DMS79 treated with DMSO at 0.1 percent for 48 hours (cell line): Measurements from ENCODE around the gene TMTC1.

Experiments used
- DNase-seq: peaks from one replicate; lab custom pipeline; 2025; lab: John Stamatoyannopoulos, UW

TMTC1 gene

DNA sequence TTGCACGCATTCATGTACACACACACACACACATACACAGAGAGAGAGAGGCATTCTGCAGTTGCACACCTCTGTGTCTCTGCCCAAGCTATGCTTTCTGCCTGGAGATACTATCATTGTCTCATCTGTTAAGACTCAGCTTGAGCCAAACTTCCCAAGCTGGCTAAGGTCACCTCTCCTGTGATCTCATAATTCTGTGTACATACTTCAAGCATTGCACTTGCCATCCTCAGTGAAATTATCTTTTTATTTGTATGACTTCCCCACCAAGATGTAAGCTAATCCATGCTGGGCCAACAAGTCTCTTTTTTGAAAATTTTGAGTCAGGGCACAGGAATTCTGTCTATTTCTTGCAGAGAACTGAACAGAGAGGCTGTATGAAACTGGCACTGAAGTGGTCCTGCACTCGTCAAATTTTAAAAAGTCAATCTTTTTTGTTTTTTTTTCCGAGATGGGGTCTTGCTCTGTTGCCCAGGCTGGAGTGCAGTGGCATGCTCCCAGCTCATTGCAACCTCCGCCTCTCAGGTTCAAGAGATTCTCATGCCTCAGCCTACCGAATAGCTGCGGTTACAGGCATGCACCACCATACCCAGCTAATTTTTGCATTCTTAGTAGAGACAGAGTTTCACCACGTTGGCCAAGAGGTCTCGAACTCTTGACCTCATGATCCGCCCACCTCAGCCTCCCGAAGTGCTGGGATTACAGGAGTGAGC, 44.3 kb downstream of the TMTC1 start:
- DNase-seq: no peak

DNA sequence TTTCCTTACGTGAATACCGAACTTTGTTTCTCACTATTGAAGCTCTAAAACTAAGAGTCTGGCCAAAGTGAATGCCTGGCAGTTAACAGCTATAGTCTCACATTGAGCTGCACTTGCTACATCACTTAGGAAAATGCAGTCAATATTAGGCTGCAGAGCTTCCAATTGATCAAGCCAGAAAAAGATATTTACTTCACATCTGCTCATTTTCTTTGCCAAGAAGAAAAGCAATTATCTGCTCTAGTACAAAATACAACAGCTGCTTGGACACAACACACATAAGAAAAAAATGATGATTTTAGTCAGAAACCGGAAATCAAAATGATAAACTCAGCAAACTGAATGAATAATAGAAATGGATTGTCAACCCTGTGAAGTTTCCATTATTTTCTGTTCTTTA, 45.4 kb downstream of the TMTC1 start:
- no peak for DNase-seq

DNA sequence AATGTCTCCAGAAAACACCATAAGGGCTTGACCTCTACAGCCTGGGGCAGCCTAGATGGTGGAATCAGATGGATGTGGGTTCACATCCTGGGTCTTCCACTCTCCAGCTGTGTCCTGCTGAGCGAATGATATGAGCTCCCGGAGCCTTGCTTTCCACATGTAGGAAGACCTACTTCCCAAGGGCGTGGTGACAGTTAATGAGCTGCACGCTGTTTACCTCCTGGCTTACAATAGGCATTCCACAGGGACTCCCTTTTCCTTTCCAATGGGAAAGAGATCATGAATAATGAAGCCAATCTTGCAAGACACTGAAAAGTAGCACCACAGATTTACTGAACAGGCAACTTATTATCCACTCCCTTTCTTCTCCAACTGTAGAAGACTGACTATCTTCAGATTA, 46.1 kb downstream of the TMTC1 start:
- DNase-seq: no peak

DNA sequence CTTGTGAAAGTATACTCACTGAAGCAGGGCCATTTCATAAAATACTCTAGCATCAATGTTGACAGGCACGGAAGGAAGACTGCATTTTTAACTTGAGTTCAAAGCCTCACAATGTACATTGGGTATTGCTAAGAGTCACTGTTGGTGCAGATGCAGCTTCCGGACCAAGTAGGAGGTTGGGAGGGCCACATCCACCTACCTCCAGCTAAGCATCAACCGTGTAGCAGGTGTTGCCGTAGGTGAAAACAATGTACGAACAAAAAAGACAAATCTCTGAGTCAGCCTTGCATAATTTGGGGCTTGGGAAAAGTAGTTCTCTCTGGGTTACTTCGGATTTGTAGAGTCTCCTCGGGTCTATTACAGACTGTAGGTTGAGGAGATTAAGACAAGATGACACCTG, 48.1 kb downstream of the TMTC1 start:
- DNase-seq: no peak

DNA sequence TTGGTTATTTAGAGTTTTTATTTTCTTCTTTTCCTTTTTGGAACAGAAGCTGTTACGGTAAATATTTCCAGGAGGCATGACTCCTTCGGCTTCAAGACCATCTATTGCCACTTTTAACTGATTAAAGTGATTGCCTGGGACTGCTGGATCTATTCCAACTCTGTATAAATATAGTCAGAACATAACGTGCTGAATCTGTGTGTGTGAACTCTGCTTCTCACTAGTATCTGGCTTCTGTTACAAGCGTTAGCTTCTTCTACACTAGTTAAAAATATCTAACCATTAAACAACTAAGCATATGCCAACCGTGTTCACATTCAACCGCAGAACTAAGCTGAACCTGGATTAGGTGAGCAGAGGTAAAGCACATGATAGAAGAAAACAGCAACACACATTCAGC, 49.0 kb downstream of the TMTC1 start:
- no peak for DNase-seq

DNA sequence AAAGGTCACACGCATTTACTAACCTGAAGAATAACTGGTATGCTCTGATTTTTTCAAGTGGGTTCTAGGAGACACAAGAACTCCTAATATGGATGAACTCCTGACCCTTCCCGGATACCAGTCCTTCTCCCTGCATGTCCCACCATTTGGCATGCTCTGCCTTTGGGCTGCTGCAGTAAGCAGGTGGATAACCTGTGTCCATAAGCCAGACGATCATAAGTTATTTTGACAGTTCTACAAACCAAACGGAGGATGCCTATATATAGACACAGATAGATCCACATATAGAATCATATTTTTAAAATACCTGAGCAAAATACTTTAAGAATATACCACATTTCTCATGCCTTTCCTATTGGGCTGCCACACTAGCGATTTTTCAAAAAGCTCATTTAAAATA, 49.4 kb downstream of the TMTC1 start:
- no peak for DNase-seq

DNA sequence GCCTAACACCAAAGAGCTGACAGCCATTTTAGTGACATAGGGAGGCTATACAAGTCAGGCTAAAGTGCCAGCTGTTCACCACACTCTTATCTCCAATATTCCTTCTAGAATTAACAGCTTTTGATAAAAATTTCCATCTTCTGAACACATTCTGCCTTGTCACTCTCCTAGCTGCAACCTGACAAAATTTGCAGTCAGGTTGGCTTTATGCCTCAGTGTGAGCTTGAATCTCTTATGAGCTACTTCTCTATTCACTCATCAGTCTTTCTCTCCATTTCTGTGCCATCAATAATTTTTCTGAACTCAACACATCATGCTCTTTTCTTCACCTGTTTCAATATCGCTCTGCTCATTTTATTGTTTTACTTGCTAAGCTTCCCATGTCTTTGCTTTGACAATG, 50.2 kb downstream of the TMTC1 start:
- DNase-seq: no peak

DNA sequence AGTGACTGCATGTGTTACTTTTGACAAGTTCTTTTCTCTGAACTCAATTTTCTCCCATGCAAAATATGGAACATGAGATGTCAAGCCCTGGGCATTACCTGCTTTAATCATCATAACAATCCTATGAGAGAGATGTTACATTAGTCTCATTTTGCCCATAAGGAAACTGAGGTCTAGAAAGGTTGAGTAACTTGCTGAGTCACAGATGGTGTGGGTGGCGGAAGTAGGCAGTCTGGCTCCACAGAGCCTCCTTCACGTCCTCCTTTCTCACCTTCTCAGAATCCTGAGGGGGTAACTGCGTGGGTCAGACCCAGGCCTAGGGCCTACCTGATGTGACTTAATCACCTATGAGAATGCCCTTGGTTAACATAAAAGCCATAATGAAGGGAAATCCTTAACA, 50.7 kb downstream of the TMTC1 start:
- DNase-seq: no peak

DNA sequence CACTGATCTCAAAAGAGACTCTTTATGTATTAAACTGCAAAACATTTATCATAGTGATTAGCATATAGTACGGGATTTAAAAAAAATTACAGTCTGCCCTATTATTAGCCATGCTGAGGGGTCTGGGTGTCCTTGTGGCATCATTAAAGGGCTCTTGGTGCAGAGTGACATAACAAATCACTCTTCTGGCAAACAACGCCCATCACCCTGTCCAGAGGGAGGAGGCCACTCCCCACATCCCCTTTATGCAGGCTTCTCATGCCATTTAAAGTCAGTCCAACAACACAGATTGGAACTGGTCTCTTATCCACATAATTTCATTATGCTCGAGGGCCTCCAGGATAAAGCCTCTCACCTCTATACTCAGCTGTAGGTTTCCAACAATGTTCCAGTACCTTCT, 51.1 kb downstream of the TMTC1 start:
- no peak for DNase-seq

DNA sequence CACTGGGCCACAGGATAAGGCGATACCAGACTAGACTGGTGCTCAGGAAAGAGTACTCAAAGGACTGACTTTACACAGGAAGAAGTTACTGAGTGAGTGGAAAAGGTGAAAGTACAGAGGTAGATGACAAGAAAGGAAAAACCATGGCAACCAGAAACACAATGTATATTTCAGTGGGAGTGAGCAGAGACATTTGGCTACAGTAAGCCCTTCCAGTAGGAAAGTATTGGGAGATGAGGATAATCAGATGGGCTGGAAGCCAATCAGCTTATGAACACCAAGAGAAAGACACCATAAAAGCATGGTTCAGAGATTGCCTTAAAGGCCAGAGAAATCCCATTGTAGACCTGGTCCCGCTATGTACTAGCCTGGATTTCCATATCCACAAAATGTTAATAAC, 51.6 kb downstream of the TMTC1 start:
- DNase-seq: no peak

DNA sequence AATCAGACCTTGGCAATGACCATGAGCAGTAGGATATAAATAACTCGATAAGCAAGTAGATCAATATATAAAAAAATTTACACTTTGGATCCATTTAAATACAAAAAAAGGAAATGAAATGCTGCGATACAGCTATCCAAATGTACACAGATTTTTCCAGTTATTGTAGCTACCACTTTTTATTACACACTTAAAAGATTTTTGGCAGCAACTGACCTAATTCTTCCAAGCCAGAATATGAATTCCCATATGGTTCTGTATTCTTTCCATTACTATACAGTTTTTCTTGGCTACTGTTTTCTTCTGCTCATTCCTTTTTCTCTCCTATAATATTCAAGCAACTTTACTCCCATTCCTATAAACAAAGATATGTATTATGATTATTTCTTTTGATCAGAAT, 52.2 kb downstream of the TMTC1 start:
- DNase-seq: no peak

DNA sequence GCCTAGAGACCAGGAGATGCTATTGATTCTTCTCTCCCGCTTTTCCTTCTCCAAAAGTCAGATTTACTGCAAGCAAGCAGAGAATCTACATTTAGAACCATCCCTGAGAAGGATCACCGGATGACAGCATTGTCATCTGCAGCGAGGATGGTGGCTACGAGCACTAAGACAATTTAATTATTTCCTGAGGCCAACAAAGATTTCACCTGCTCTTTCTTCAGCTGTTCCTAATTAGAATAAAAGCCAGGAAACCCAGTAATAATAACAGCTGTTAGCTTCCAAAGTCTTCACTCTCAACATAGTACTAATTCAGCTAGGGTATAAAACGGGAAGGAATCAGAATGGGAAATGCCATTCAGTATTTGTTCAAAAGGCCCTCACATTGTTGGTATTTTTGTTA, 53.3 kb downstream of the TMTC1 start:
- no peak for DNase-seq

DNA sequence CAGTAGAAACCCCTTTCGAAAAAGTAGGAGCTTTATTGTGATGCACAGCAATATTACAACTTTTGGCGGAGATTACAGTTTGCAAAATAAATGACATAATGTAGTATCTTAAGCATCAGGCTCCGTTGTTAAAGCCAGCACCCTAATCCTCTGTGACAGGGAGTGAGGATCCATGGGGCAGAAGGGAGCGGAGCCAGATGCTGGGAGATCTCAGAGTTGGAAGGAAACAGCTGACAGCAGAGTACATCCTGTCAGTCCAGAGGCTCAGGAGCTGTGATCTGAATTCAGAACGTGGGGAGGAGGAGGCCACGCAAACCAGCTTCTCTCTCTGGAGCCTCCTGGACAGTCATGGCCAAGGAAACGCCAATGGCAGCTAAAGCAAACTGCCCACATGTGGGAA, 55.7 kb downstream of the TMTC1 start:
- DNase-seq: no peak

DNA sequence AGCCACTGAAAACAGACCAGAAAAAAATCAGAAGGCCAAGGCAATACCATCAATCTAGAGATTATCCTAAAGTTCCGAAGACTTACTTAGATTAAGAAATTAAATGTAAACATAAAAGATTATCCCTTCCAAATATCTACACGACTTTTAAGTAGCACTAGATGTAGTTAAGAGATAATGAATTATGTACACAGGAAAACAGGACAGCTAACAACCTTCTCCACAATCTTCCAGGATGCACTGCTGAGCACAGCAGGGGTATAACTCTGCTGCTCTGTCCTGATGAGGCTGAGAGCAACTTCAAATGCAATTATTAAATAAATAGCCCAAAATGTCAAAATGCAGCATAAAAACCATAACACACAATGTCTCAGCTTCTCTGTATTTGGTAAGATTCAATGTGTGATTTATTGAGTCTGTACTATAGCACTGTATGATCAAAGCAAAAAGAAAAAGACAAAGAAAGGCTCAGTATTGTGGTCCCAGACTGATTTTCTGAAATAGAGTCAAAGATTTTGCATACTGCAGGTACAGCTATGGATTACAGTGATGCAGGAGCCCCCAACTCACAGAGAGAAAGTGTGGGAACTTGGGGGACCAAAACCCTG, 56.9 kb downstream of the TMTC1 start:
- DNase-seq: no peak

DNA sequence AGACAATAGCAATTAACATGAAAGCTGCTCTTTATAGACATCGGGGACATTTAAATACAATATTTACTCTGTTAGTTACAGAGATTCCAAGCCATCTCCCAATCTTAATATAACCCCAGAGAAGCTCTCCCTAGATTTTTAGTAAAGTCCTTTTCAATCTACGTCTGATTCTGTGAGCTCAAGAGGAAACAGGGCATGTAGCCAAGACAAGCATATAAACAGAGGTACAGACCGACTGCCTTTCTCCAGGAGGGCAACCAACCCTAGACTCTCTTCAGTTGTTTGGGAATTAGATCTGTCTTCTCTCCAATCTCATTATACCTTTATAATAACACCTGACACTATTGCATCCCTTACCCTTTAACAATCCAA, 57.4 kb downstream of the TMTC1 start:
- DNase-seq: peak; percentile 3

DNA sequence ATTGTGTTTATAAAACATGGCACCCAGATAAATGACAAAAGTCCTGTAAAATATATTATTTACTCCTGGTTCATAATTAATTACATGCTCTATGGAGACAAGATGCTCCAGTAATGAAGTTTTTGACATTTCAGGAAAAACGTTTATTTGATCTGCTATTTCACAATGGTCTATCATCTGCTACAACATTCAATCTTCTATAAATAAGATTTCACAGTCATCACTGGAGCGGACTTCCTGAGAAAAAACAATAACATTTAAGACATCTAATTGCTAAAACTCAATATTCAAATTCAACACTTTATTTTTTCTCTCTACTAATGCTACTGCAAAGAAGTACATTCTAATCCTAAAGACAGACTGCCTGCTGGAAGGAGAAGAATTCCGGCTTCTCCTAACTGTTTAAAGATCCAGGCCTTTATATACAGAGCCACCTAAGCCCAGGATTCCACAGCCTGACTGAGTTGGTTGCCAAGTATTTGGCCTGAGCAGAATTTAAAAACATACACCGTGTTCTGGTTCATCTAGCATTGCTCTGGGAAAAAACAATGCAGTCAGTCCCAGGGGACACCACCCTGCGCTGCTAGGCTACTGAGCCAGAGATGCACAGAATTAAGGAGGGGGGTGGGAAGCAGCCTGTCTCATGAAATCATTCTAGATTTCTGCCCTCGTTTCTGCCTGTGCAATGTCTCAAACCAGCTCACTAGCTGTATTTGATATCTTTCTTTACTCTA, 58.0 kb downstream of the TMTC1 start:
- no peak for DNase-seq

DNA sequence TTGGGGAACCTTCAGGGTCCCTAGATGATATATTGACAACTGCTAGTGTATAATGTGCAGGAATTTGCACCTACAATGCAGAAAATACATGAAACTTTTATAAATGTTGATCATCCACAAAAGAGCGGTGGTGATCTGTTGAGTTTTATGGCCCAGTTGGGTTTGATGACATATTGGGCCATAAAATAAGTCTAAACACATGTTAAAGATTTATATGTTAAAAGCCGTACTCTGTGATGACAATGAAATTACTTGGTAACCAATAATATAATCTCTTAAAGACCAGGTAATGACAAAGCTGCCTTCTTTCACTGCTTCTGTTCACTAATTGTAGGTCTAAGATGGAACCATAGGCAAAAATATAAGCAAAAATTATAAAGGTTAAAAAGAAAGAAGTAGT, 61.6 kb downstream of the TMTC1 start:
- no peak for DNase-seq

DNA sequence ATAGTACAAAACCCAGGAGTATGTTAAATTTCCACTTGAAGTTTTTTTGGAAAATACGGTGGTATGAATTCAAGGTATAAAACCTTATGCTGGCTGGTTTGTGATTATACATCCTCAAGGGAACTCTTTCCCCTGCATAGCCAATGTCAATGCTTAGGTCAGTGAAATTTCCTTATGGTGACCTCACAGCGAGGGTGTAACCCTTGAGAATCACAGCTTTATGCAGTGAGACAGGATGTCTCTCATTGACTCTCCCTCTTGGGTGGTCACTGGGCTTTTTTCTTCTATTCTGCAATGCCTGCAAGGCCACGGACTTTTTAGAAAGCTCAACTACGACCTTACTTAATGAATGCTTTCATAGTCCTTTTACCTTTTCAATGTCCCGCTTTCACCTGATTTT, 64.4 kb downstream of the TMTC1 start:
- no peak for DNase-seq

DNA sequence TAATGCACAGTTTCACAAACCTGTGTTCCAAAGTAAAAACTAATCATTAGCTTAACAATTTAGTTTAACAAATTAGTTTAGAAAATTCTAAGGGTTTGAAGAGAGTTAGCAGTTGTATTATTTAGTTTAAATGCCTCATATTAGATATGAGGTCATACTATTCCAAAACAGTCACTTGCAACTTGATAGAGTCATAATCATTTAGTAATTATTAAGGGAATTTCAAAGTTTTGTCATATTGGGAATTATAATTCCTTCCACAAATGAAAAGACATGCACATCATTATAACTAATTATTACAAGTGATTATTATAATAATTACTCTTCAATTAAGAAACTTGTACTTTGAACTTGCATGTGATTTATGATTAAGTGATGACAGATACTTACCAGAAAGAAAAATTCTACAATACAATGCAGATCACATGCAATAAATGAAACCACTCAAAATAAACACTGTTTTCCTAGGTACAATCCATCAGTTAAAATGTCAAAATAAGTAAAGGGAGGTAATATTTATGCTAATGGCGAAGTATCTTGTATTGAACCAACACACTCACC, 66.1 kb downstream of the TMTC1 start:
- DNase-seq: no peak

DNA sequence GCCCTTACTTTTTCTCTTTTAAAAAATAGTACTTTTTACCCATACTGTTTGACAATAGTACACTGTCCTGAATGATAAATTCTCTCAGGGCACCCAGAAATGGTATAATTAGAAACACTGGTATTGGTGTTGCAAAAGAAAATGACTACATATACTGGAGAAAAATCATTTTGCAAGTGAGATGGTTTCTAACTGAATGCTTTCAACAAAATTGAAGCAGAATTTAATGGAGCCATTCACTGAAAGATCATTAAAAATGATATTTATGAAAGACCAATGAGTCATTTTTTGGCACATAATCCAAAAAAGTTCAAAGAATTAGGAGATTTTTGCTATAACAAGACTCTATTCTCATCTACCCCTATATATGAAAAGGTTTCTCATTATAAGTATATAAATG, 68.8 kb downstream of the TMTC1 start:
- DNase-seq: no peak

DNA sequence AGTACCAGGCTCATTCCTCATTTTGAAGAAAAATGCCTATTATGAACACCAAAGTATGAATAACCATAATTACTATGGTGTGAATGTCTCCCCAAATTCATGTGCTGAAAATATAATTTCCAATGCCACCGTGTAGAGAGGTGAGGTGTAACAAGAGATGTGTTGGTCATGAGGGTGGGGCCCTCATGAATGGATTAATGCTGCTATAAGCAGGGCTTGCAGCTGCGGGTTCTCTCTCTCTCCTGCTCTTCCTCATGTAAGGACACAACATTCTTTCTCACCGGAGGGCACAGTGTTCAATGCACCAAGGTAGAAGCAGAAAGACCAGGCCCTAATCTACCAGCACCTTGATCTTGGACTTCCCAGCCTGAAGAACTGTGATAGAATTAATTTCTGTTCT, 70.0 kb downstream of the TMTC1 start:
- no peak for DNase-seq

DNA sequence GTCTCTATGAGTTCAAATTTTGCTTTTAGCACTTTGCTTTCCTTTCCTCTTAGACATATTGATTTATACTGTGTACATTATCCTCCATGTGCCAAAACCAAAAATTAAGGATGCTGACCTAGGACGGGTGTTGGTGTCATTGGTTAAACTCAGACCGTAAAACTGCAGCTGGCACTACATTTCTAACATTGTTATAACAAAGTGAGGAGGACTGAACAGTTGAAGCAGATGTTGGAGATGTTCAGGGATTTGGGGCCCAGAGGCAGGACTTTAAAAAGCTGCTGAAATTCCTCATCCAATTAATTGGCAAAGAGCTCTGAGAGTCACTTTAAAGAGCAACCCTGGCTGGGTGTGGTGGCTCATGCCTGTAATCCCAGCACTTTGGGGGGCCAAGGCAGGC, 72.4 kb downstream of the TMTC1 start:
- no peak for DNase-seq

DNA sequence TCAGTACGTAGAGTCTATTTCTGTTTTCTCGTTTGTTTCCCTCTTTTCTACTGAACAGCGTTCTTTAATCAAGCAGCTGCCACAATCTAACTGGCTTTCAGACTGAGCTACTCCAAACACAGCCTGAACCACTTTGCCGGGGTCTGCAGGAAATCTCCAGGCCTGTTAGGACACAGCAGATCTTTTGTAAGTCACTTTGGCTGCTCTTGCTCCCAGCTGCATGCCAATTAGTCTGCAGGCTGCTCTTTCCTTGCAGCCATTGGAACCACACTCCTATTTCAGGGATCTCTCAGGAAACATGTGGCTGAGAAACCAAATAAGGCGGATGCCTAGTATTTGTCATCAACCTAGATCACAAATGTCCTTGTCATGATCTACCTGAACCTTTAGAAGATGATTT, 73.6 kb downstream of the TMTC1 start:
- DNase-seq: no peak
